GM12874 (cell line): ENCODE data around the gene ELL.

Source experiments
- TF ChIP-seq, protein P1 (sequence below): IDR thresholded peaks from 2 replicates; pipeline ENCODE4 v1.5.1; 2011; ENCODE audit warnings: low read depth, mild to moderate bottlenecking, control low read depth, low read length, moderate library complexity; ENCODE audit not compliant: insufficient read depth

The ELL gene

DNA sequence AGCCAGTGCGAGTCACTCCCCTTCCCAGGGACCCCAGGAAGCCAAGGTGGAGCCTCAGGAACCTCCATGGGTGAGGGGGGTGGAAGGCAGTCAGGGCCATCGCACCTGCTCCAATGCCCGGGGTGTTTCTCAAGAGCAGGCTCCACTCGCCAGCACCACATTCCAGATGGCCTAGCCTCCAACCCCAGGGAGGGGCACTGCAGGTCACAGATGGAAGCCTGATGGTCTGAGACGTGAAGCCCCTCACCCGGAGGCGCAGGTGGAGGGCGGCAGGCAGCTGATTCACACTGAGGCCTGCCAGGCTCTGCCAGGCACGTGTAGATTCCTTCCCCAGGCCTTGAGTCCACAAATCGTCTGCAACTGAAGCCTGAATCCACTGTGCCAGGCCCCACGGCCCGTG lies 61.0 kb downstream of the ELL start:
- TF ChIP-seq, protein P1, sequence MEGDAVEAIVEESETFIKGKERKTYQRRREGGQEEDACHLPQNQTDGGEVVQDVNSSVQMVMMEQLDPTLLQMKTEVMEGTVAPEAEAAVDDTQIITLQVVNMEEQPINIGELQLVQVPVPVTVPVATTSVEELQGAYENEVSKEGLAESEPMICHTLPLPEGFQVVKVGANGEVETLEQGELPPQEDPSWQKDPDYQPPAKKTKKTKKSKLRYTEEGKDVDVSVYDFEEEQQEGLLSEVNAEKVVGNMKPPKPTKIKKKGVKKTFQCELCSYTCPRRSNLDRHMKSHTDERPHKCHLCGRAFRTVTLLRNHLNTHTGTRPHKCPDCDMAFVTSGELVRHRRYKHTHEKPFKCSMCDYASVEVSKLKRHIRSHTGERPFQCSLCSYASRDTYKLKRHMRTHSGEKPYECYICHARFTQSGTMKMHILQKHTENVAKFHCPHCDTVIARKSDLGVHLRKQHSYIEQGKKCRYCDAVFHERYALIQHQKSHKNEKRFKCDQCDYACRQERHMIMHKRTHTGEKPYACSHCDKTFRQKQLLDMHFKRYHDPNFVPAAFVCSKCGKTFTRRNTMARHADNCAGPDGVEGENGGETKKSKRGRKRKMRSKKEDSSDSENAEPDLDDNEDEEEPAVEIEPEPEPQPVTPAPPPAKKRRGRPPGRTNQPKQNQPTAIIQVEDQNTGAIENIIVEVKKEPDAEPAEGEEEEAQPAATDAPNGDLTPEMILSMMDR, result no peak

GRCh38 chr19:18457483-18458331 lies 64.2 kb downstream of the ELL start:
- TF ChIP-seq, protein P1, result no peak

DNA sequence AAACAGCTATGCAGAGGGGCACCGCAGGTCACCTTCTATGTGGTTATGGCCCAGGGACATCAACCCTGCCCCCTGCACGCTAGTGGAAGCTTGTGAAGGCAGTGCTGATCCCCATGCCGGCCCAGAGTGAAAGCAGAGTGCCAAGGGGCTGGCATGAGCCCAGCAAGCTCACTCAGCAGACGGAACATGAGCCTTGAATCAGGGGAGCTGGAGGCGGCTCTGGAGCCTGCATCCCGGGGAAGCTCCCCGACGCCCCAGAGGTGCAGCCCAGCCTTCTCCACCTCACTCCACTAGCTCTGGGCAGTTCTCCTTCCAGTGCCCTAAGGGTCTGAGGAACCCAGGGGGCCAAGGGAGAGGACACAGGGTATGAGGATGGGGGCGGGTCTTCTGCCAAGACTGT lies 64.9 kb downstream of the ELL start:
- TF ChIP-seq, protein P1, result no peak

GRCh38 chr19:18456279-18456678 lies 65.6 kb downstream of the ELL start:
- TF ChIP-seq, protein P1, result no peak

- TF ChIP-seq, protein P1, result no peak
Measured at GRCh38 chr19:18453269-18454024, 68.4 kb downstream of the ELL start.

DNA sequence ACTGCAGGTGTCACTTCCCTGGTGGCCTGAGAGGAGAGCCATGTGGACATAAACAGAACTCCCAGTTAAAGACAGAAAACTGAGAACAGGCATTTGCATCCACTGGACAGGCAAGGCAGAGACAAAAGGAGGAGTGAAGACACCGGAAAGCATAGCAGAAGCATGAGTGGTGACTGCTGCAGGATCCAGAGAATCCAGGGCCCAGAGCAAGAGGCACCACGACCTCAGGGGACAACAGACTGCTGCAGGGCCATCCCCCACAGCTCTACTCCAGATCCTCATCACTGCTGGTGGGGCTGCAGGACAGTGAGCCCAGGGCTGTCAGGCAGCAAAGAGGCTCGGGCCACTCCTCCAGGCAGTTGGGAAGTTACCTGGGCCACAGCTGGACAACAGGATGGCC lies 69.5 kb downstream of the ELL start:
- TF ChIP-seq, protein P1, result no peak
